Endothelial cell of umbilical vein (primary cell): ENCODE measurements around the gene ZNF552. TPM values are rescaled to one million over a fixed set of nuclear protein-coding genes. Genes with fewer than 3 reads are reported as not detected.

Experiments
- BruUV-seq: library from RNA; stranded (reverse); fragments of 400-500 nt; replicated peaks from 2 replicates; lab custom pipeline; 2021; lab: Mats Ljungman, UMichigan
- CTCF ChIA-PET: fragments of 300-600, 350-600 bp; sonication (Branson Sonifier 250); formaldehyde crosslinking; loops from one replicate; lab custom pipeline; 2021; ENCODE audit warnings: antibody characterized with exemption, inconsistent platforms; lab: Charles Lee
- POLR2A ChIA-PET: fragments of 300-600, 350-600 bp; sonication (Branson Sonifier 250); formaldehyde crosslinking; loops from one replicate; lab custom pipeline; 2021; ENCODE audit warnings: antibody characterized with exemption, inconsistent platforms; lab: Charles Lee
- DNase-seq: peaks from one replicate; pipeline ENCODE4 v3.0.0-alpha.2; 2011; ENCODE audit warnings: low read depth, low spot score
- FAIRE-seq: peaks from 2 replicates; lab custom pipeline; 2011; peaks lifted over from hg19 to GRCh38; lab: Jason Lieb, UNC
- H2AFZ ChIP-seq: 2 replicates; pipeline ENCODE4 v1.6.0; 2012; ENCODE audit warnings: low read depth, low read length, control low read depth, inconsistent platforms
- H3K27ac ChIP-seq: 2 replicates; pipeline ENCODE4 v1.5.1; 2011; ENCODE audit warnings: low read depth, mild to moderate bottlenecking, control low read depth, low read length, moderate library complexity; ENCODE audit not compliant: insufficient read depth
- H3K27me3 ChIP-seq, 2 experiments: 2 replicates each; pipeline versions ENCODE4 v1.6.0 to v1.6.1; 2011; ENCODE audit warnings: low read length in 2 of 2, mixed read lengths in 1 of 2; ENCODE audit not compliant: control insufficient read depth in 2 of 2, insufficient read depth in 2 of 2
- H3K36me3 ChIP-seq, 2 experiments: 2 replicates in 1 of 2; 3 replicates in 1 of 2; pipeline ENCODE4 v1.5.1; 2011; ENCODE audit warnings: low read length in 2 of 2, mild to moderate bottlenecking in 1 of 2, moderate library complexity in 1 of 2; ENCODE audit not compliant: control insufficient read depth in 2 of 2, insufficient read depth in 2 of 2; ENCODE audit errors: extremely low read depth in 1 of 2
- H3K4me1 ChIP-seq: 3 replicates; pipeline ENCODE4 v1.5.1; 2011; ENCODE audit warnings: mild to moderate bottlenecking, low read length; ENCODE audit not compliant: control insufficient read depth, insufficient read depth; ENCODE audit errors: extremely low read depth
- H3K4me2 ChIP-seq: 2 replicates; pipeline ENCODE4 v1.6.1; 2011; ENCODE audit warnings: low read length, control low read depth, mixed read lengths; ENCODE audit not compliant: insufficient read depth
- H3K4me3 ChIP-seq, 3 experiments: fragments of 200-600 bp in 1 of 3; sonication (generic), shearing (Covaris generic) in 1 of 3; replicated peaks in 1 of 3; 2 replicates each; pipeline ENCODE4 v1.5.1; 2011 to 2016; ENCODE audit warnings: control low read depth in 3 of 3, low read length in 3 of 3, mild to moderate bottlenecking in 2 of 3, inconsistent platforms in 1 of 3, low read depth in 1 of 3, moderate library complexity in 1 of 3; ENCODE audit not compliant: insufficient read depth in 1 of 3
- H3K79me2 ChIP-seq: 2 replicates; pipeline ENCODE4 v1.6.0; 2012; ENCODE audit warnings: low read length, inconsistent platforms; ENCODE audit not compliant: control insufficient read depth, insufficient read depth
- H3K9ac ChIP-seq: replicated peaks from 2 replicates; pipeline ENCODE3; 2011; ENCODE audit warnings: low read length, control low read depth; ENCODE audit not compliant: insufficient read depth; ENCODE audit errors: extremely low read depth
- H3K9me1 ChIP-seq: replicated peaks from 3 replicates; pipeline ENCODE4 v1.6.0; 2011; ENCODE audit warnings: mild to moderate bottlenecking, low read length; ENCODE audit not compliant: control insufficient read depth, insufficient read depth; ENCODE audit errors: extremely low read depth
- H3K9me3 ChIP-seq: replicated peaks from 2 replicates; pipeline ENCODE4 v1.5.1; 2012; ENCODE audit warnings: low read length, inconsistent platforms; ENCODE audit not compliant: control insufficient read depth, insufficient read depth
- H4K20me1 ChIP-seq: replicated peaks from 2 replicates; pipeline ENCODE3; 2011; ENCODE audit warnings: mild to moderate bottlenecking, low read length; ENCODE audit not compliant: control insufficient read depth, insufficient read depth; ENCODE audit errors: extremely low read depth
- FOS ChIP-seq: IDR thresholded peaks from 2 replicates; pipeline ENCODE4 v1.6.1; 2011; ENCODE audit warnings: mild to moderate bottlenecking, low read length, moderate library complexity, borderline replicate concordance; ENCODE audit not compliant: insufficient read depth
- GATA2 ChIP-seq: IDR thresholded peaks from 2 replicates; pipeline ENCODE4 v1.7.0; 2011; ENCODE audit warnings: low read depth, mild to moderate bottlenecking, moderate library complexity, mixed read lengths, low read length; ENCODE audit not compliant: insufficient read length, insufficient read depth
- JUN ChIP-seq: IDR thresholded peaks from 2 replicates; pipeline ENCODE4 v1.6.1; 2011; ENCODE audit warnings: borderline replicate concordance, low read depth; ENCODE audit not compliant: insufficient read length, insufficient read depth
- MYC ChIP-seq: IDR thresholded peaks from one replicate; pipeline ENCODE4 v1.6.1; 2011; ENCODE audit warnings: mild to moderate bottlenecking, low read depth, low read length
- POLR2A ChIP-seq: IDR thresholded peaks from 2 replicates; pipeline ENCODE4 v1.6.1; 2012; ENCODE audit warnings: low read depth, mild to moderate bottlenecking, control low read depth, low read length
- POLR2AphosphoS5 ChIP-seq: IDR thresholded peaks from 2 replicates; pipeline ENCODE4 v1.6.1; 2012; ENCODE audit warnings: low read depth, mild to moderate bottlenecking, control low read depth, low read length, moderate library complexity; ENCODE audit not compliant: insufficient read depth
- dilution Hi-C: fragments of 300-500 bp; cut with MboI; formaldehyde crosslinking; loops from one replicate; pipeline ENCODE4 v1.15.0; 2019; ENCODE audit warnings: low sequenced_read_pairs; ENCODE audit not compliant: extremely low pct_ligation_motif_present
- intact Hi-C: fragments of 100-400 bp; cut with micrococcal nuclease; formaldehyde crosslinking; loops from one replicate; pipeline ENCODE4 v1.10.0; 2022
- polyA plus RNA-seq, 4 experiments: library from polyadenylated mRNA; depleted of rRNA in 3 of 4; stranded (reverse) in 3 of 4; unstranded in 1 of 4; fragments of >200 nt; gene quantifications; 2 replicates each; pipeline versions ENCODE4 v1.2.1 to v1.2.3, GENCODE V29; 2011 to 2012; ENCODE audit warnings: missing spikeins in 1 of 4
- total RNA-seq: library from RNA; stranded (reverse); gene quantifications from 2 replicates; pipeline ENCODE4 v1.2.3, GENCODE V29; 2021

The ZNF552 gene
- total and polyA plus RNA-seq, 2 donors (not counting 3 experiments of a cell fraction or from before 2014, with no cell fraction given): 3.0 to 6.1 TPM

- dilution Hi-C loops: no loop called here
- ChIA-PET POLR2A (interaction anchor here (0.6 kb wide), 1 partner anchor 45 kb away, joined by 3 read pairs; no protein-coding TSS in a partner anchor), CTCF (interaction anchor here (0.7 to 1.6 kb wide), 5 partner anchors 11 to 50 kb away, joined by 3 to 4 read pairs (median 3); partner anchors contain the start of gene ZNF586)
- Histone ChIP-seq H3K4me3 (peak overlapping the region; percentile 82 to 92 (median 83)), H3K4me1 (peaks cover 2% of the 10 kb centered on the region), H2AFZ (peak overlapping the region; percentile 86), H3K79me2 (peaks cover 50% of the 10 kb centered on the region), H3K9me1 (no peaks in the 10 kb centered on the region), H3K9ac (peak overlapping the region; percentile 76), H4K20me1 (no peaks in the 10 kb centered on the region), H3K4me2 (peak overlapping the region; percentile 63), H3K27me3 (no peaks in the 10 kb centered on the region), H3K27ac (peak overlapping the region; percentile 34), H3K9me3 (no peaks in the 10 kb centered on the region), H3K36me3 (no peaks in the 10 kb centered on the region)
- TF ChIP-seq FOS (no peak), POLR2AphosphoS5 (peak; percentile 30), JUN (no peak), MYC (peak; percentile 72), GATA2 (no peak), POLR2A (peak; percentile 53)
- peak; percentile 81 for FAIRE-seq
- DNase-seq: peak; percentile 90
- BruUV-seq: TSS peak; percentile 69
- intact Hi-C loops: no loop called here
These were observed 4.9 kb upstream of the ZNF552 start for GRCh38 chr19:57819475-57820148.

- Histone ChIP-seq H3K4me3 (no peak overlapping the region), H4K20me1 (no peaks in the 10 kb centered on the region), H3K9me1 (no peaks in the 10 kb centered on the region), H3K4me1 (peaks cover 5% of the 10 kb centered on the region), H3K79me2 (peaks cover 41% of the 10 kb centered on the region), H2AFZ (no peak overlapping the region), H3K9ac (no peak overlapping the region), H3K36me3 (no peaks in the 10 kb centered on the region), H3K27me3 (no peaks in the 10 kb centered on the region), H3K27ac (no peak overlapping the region), H3K4me2 (no peak overlapping the region), H3K9me3 (no peaks in the 10 kb centered on the region)
- intact Hi-C loops (no loop called here), dilution Hi-C loops (no loop called here)
- no TSS peak for BruUV-seq
- DNase-seq (no peak), FAIRE-seq (no peak)
- no peak for TF ChIP-seq FOS
- ChIA-PET POLR2A (no interaction called here), CTCF (interaction anchor here (1.2 to 1.6 kb wide), 2 partner anchors 32 to 34 kb away, joined by 3 to 4 read pairs; no protein-coding TSS in a partner anchor)
These were observed 3.7 kb upstream of the ZNF552 start for GRCh38 chr19:57818378-57818777.
